Measurements from ENCODE around the gene TTC19. TPM values are rescaled to one million over a fixed set of nuclear protein-coding genes. Genes with fewer than 3 reads are reported as not detected.

TTC19 gene
- 10 to 100 TPM; 29.3 to 29.8 TPM for total RNA-seq
- polyA plus RNA-seq, result 10 to 100 TPM; 16.1 to 19.9 TPM

- Histone ChIP-seq H3K4me3 (ENCODE audit: low read depth in 1 of 3, low read length in 3 of 3) (peak within 1 kb of the TSS; percentile 77 to 93 (median 93)), H3K36me3 (ENCODE audit: control insufficient read depth in 4 of 4, insufficient read depth in 3 of 4, low read depth in 1 of 4, low read length in 3 of 4) (peaks cover 4 to 26% (median 21%) of the 10 kb centered on the region in 4 donors), H3K9me3 (ENCODE audit: control insufficient read depth in 4 of 4, low read length in 3 of 4) (no peaks in the 10 kb centered on the region), H3K9ac (ENCODE audit: low read depth in 1 of 2, low read length in 2 of 2) (peak within 1 kb of the TSS; percentile 89 to 94), H3K27ac (ENCODE audit: low read depth in 1 of 2, low read length in 2 of 2) (peak within 1 kb of the TSS; percentile 82 to 99), H3K27me3 (ENCODE audit: control insufficient read depth in 4 of 4, insufficient read depth in 4 of 4, low read length in 3 of 4) (no peaks in the 10 kb centered on the region), H3K4me1 (ENCODE audit: control insufficient read depth in 4 of 4, insufficient read depth in 4 of 4, low read length in 3 of 4) (peaks cover 3 to 16% (median 8%) of the 10 kb centered on the region in 4 donors)
- under 1% methylated on average over 91 of the region's 91 CpGs for WGBS
- peak; percentile 95 for DNase-seq (ENCODE audit: low spot score)
- TF ChIP-seq NR2F2 (IDR thresholded peaks at IDR 0.05) (no peak), EGR1 (IDR thresholded peaks at IDR 0.05; ENCODE audit: low read depth in 2 of 2) (no peak), ATF3 (IDR thresholded peaks at IDR 0.05) (no peak), YY1 (IDR thresholded peaks at IDR 0.05) (peak; percentile 92), ZBTB33 (IDR thresholded peaks at IDR 0.05) (no peak), GABPA (IDR thresholded peaks at IDR 0.05 in 1 of 2, conservative IDR thresholded peaks at IDR 0.05 in 1 of 2) (peak in 1 of 2 donors; percentile 36), FOXA2 (IDR thresholded peaks at IDR 0.05) (no peak), SP1 (IDR thresholded peaks at IDR 0.05) (peak; percentile 49), REST (IDR thresholded peaks at IDR 0.05) (peak; percentile 70), FOXA1 (IDR thresholded peaks at IDR 0.05) (no peak), HNF4G (IDR thresholded peaks at IDR 0.05) (no peak), TAF1 (conservative IDR thresholded peaks at IDR 0.05) (peak; percentile 72), JUND (IDR thresholded peaks at IDR 0.05) (no peak), MAX (IDR thresholded peaks at IDR 0.05) (no peak), HNF4A (conservative IDR thresholded peaks at IDR 0.05) (no peak), RAD21 (IDR thresholded peaks at IDR 0.05) (peak in 1 of 2 donors; percentile 24), CTCF (IDR thresholded peaks at IDR 0.05; ENCODE audit: low read depth, low read length, missing input control) (peak; percentile 1), RXRA (IDR thresholded peaks at IDR 0.05) (no peak)
Measured at GRCh38 chr17:15999141-15999973, at the start of gene TTC19, which contains the start of gene ZSWIM7. TTC19 (plus strand) TSS chr17:15999824; CDS start chr17:15999849, 25 bp downstream. ZSWIM7 (minus strand) TSS chr17:15999704; CDS start chr17:15999594, 110 bp downstream.

Data from liver (tissue), 9 donors.